BE2C (cell line): Measurements from ENCODE around the gene SEC14L1.

Experiments used
- DNase-seq: peaks from one replicate; pipeline ENCODE4 v3.0.0-alpha.2; 2020
- H3K27me3 ChIP-seq: fragments of 250-450 bp; sonication (Bioruptor Pico); 2 replicates; pipeline ENCODE4 v1.5.1; 2020; ENCODE audit warnings: mild to moderate bottlenecking
- H3K36me3 ChIP-seq: fragments of 250-450 bp; sonication (Bioruptor Pico); 2 replicates; pipeline ENCODE4 v1.5.1; 2020; ENCODE audit warnings: mild to moderate bottlenecking
- H3K4me1 ChIP-seq: fragments of 250-450 bp; sonication (Bioruptor Pico); 2 replicates; pipeline ENCODE4 v1.5.1; 2020
- H3K4me3 ChIP-seq: 2 replicates; pipeline ENCODE4 v1.5.1; 2011; ENCODE audit warnings: low read depth, low read length
- H3K9me3 ChIP-seq: fragments of 250-450 bp; sonication (Bioruptor Pico); 2 replicates; pipeline ENCODE4 v1.5.1; 2020
- TF ChIP-seq, protein P1 (sequence below): IDR thresholded peaks from 2 replicates; pipeline ENCODE4 v1.5.1; 2012; ENCODE audit warnings: mild to moderate bottlenecking, low read depth, low read length

SEC14L1 gene

DNA sequence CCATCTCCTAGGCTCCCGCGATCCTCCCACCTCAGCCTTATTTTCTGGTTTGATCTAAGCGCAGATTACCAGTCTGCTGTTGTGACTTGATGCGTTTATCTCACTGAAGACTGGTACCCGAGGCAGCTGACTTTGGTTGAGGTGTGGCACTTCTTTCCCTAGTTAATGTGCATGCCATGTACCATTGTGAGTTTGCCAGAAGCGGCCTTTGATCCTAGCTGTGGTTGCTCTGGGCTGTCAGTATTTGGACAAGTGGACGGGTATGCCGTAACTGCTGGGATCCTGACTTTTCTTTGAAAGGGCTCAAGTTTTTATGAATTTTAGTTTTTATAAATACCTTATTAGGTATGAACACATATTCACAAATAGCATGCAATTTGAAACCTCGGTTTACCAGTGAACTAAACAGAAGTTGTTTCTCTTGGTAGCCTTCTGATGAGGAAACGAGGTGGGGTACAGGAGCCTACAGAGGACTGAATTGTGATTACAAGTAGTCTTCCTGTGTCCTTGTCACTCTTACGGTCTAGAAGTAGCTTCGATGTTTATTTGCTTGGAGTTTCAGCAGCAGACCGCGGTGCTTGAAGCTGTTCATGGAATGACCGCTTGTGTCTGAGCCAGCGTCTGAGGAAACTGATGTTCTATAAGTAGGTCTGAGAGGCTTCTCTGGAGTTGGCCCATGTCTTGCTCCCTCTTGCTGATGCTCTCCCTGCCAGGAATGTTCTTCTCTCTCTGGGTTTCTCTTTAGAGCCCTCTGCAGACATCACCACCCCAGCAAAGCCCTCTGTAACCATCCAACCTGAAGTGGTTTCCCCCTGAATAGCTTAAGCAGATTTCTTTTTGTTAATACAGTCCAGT lies 40.0 kb downstream of the SEC14L1 start:
- Histone ChIP-seq H3K4me3 (no peak overlapping the region), H3K36me3 (no peaks in the 10 kb centered on the region), H3K9me3 (no peaks in the 10 kb centered on the region), H3K27me3 (no peaks in the 10 kb centered on the region), H3K4me1 (peaks cover 19% of the 10 kb centered on the region)
- TF ChIP-seq, protein P1, sequence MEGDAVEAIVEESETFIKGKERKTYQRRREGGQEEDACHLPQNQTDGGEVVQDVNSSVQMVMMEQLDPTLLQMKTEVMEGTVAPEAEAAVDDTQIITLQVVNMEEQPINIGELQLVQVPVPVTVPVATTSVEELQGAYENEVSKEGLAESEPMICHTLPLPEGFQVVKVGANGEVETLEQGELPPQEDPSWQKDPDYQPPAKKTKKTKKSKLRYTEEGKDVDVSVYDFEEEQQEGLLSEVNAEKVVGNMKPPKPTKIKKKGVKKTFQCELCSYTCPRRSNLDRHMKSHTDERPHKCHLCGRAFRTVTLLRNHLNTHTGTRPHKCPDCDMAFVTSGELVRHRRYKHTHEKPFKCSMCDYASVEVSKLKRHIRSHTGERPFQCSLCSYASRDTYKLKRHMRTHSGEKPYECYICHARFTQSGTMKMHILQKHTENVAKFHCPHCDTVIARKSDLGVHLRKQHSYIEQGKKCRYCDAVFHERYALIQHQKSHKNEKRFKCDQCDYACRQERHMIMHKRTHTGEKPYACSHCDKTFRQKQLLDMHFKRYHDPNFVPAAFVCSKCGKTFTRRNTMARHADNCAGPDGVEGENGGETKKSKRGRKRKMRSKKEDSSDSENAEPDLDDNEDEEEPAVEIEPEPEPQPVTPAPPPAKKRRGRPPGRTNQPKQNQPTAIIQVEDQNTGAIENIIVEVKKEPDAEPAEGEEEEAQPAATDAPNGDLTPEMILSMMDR, result no peak
- DNase-seq, result no peak

DNA sequence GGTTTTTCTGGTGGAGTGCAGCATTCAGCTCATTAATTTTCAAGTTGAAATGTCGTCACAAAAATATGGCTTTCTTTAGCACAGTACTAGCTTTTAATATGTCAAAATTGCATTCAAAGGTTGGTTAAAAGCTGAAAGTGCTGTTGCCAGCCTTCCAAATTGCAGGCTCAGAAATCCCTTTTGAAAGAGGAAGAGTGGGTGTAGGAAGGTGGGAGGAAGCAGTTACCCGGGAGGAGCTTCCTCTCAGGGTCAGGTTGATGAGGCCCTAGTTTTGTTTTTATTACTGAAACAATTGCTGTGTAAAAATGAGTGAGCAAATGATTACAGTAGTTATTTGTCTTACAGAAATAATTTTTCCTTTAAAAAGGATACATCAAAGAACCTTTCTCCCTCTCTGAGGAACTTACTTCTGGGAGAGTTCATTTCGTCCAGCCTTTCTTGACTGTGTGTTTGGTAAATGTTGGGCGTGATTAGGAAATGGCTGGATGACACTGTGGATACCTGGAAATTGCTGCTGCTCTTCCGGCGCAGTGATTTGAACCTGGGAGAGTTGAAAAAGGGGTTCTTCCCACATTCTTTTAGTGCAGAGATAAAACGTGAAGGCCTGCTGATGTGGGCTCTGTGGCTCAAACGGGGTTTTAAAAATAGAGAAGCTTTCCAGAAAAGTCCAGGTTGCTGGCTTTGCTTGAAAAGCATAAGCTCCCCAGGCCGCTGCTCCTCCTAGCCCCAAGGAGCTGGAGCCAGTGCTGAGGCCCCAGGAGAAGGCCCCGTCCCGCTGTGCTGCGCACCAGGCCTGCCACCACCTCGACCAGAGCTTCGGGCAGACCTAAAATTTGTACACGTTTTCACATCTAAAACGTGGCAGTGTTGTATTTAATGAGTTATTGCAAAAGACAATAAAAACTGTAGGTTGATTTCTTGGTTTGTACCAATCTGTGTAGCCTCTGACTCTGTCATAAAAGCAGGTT lies 41.7 kb downstream of the SEC14L1 start:
- peaks cover 25% of the 10 kb centered on the region for H3K4me1 ChIP-seq
- TF ChIP-seq, protein P1, result no peak
- H3K36me3 ChIP-seq, result no peaks in the 10 kb centered on the region
- no peaks in the 10 kb centered on the region for H3K27me3 ChIP-seq
- DNase-seq, result no peak
- H3K9me3 ChIP-seq, result no peaks in the 10 kb centered on the region
- no peak overlapping the region for H3K4me3 ChIP-seq

DNA sequence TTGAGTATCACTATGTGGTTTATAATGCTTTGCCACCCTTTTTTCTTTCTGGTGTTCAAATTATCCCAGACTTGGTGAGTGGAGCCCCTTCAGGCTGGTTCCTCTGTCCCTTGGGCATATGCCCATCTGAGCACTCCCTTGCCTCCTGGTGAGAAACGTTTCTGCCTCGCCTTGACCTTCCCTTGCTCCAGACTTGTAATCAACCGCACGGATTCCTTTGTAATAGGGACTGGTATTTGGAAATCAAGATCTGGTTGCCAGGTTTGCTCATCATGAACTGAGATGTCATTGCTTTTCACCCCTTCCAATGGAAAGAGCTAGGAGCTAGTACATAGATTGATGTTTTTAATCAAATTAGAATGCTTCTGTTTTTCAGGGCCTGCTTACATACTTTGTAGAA lies 43.7 kb downstream of the SEC14L1 start:
- DNase-seq, result no peak
- TF ChIP-seq, protein P1, result no peak
- H3K27me3 ChIP-seq, result no peaks in the 10 kb centered on the region
- no peaks in the 10 kb centered on the region for H3K9me3 ChIP-seq
- no peaks in the 10 kb centered on the region for H3K36me3 ChIP-seq
- H3K4me1 ChIP-seq, result peaks cover 25% of the 10 kb centered on the region
- H3K4me3 ChIP-seq, result no peak overlapping the region

DNA sequence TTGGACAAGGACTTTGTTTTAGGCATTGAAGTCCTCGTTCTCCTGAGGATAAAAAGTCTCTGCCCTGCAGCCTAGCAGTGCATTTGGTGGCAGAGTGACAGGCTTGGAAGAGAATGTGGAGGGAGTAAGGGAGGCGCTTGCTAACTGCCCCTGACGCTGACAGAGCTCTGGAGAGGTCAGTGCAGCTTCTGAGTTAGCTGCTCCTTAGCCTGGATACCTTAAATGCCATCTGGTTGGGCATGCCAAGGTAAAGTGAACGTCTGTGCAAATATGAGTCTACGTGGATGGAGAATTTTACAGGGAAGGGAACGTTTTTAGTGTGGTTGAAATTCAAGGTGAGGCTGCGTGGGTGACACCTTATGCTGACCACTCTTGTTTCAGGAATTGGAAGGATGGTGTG lies 44.4 kb downstream of the SEC14L1 start:
- Histone ChIP-seq H3K27me3 (no peaks in the 10 kb centered on the region), H3K9me3 (no peaks in the 10 kb centered on the region), H3K36me3 (no peaks in the 10 kb centered on the region), H3K4me1 (peaks cover 25% of the 10 kb centered on the region), H3K4me3 (no peak overlapping the region)
- TF ChIP-seq, protein P1, result no peak
- DNase-seq, result no peak

DNA sequence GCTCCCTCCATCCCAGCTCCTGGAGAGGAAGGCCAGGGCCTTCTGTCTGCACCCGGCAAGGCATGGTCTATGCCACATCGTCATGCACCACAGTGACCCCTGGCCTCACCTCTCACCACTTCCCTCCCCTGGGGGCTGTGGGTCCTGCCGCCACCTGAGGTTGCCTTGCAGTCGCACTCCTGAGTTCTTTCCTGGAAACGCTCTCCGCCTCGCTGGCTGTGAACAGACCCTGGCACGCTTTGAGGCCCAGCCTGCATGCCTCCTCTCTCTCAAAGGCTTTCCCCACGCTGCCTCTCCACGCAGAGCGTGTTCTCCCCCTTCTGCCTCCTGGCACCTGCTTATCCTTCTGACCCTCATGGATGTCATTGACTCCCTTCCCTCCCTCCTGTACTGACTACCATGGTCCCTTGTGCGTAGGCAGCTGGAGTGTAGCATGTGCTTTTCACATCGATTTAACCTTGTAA lies 45.4 kb downstream of the SEC14L1 start:
- Histone ChIP-seq H3K27me3 (no peaks in the 10 kb centered on the region), H3K4me1 (peaks cover 25% of the 10 kb centered on the region), H3K4me3 (no peak overlapping the region), H3K9me3 (no peaks in the 10 kb centered on the region), H3K36me3 (no peaks in the 10 kb centered on the region)
- no peak for DNase-seq
- TF ChIP-seq, protein P1, result no peak
